Gastroesophageal sphincter (tissue), 3 donors: Measurements from ENCODE around the gene MYO1G.

ENCODE experiments used
- EP300 ChIP-seq: sonication (generic); formaldehyde crosslinking; IDR thresholded peaks from one replicate; pipeline ENCODE4 v1.6.1; 2017; ENCODE audit warnings: antibody characterized with exemption, mild to moderate bottlenecking
- POLR2A ChIP-seq, 2 donors: fragments of 450-650 bp; IDR thresholded peaks; one replicate each; pipeline ENCODE4 v1.6.1; 2017; ENCODE audit warnings: antibody characterized with exemption in 2 of 2, mild to moderate bottlenecking in 2 of 2, moderate library complexity in 1 of 2
- POLR2AphosphoS5 ChIP-seq: sonication (generic); formaldehyde crosslinking; IDR thresholded peaks from one replicate; pipeline ENCODE4 v1.6.1; 2017; ENCODE audit warnings: antibody characterized with exemption
- TF ChIP-seq, protein P1 (sequence below), 4 experiments: fragments of 200-600 bp in 2 of 4; fragments of 450-650 bp in 2 of 4; sonication (generic) in 1 of 4; IDR thresholded peaks; one replicate each; pipeline ENCODE4 v1.5.1; 2017 to 2019; ENCODE audit warnings: antibody characterized with exemption in 4 of 4, mild to moderate bottlenecking in 2 of 4, moderate library complexity in 2 of 4

DNA sequence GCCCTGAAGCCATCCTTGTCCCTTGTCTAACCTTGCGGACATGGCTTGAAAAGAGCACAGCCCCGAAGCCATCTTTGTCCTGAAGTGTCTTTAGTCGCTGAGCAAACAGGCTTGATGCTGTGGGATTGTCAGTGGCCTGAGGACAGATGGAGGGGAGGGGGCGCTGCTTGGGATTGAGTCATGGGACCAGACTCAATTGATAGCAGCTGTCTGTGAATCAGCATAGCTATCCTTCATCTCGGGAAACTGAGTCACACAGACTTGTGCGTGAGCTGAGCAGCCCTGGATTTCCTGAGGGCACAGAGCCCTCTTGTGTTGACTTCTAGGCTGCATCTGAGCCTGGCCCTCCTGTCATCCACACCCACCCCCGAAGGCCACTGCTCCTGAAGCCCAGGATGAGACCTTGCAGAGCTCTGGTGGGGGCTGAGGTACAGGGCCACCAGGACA is 14.4 kb downstream of the MYO1G start:
- TF ChIP-seq, protein P1, sequence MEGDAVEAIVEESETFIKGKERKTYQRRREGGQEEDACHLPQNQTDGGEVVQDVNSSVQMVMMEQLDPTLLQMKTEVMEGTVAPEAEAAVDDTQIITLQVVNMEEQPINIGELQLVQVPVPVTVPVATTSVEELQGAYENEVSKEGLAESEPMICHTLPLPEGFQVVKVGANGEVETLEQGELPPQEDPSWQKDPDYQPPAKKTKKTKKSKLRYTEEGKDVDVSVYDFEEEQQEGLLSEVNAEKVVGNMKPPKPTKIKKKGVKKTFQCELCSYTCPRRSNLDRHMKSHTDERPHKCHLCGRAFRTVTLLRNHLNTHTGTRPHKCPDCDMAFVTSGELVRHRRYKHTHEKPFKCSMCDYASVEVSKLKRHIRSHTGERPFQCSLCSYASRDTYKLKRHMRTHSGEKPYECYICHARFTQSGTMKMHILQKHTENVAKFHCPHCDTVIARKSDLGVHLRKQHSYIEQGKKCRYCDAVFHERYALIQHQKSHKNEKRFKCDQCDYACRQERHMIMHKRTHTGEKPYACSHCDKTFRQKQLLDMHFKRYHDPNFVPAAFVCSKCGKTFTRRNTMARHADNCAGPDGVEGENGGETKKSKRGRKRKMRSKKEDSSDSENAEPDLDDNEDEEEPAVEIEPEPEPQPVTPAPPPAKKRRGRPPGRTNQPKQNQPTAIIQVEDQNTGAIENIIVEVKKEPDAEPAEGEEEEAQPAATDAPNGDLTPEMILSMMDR (IDR thresholded peaks at IDR 0.05) = no peak
- TF ChIP-seq POLR2AphosphoS5 = no peak
- no peak for TF ChIP-seq EP300
- no peak for TF ChIP-seq POLR2A (IDR thresholded peaks at IDR 0.05)
